C4-2B (cell line): ENCODE measurements around the gene GIMAP1.

Experiments
- CTCF ChIP-seq: fragments of 450-650 bp; conservative IDR thresholded peaks from 2 replicates; pipeline ENCODE4 v1.5.1; 2017; ENCODE audit warnings: mild to moderate bottlenecking
- ZFX ChIP-seq: fragments of 450-650 bp; IDR thresholded peaks from 2 replicates; pipeline ENCODE4 v1.6.1; 2017

GRCh38 chr7:150732786-150733481 is 16.5 kb downstream of the GIMAP1 start:
- TF ChIP-seq CTCF (no peak), ZFX (no peak)
